ENCODE measurements around the gene TGM3. TPM values are rescaled to one million over a fixed set of nuclear protein-coding genes. Genes with fewer than 3 reads are reported as not detected.
"Not testable (repeated sequence)": the region's sequence is repeated elsewhere in the genome, so short reads cannot be mapped to it uniquely, and the experiment has no call there.

TGM3 gene, protein sequence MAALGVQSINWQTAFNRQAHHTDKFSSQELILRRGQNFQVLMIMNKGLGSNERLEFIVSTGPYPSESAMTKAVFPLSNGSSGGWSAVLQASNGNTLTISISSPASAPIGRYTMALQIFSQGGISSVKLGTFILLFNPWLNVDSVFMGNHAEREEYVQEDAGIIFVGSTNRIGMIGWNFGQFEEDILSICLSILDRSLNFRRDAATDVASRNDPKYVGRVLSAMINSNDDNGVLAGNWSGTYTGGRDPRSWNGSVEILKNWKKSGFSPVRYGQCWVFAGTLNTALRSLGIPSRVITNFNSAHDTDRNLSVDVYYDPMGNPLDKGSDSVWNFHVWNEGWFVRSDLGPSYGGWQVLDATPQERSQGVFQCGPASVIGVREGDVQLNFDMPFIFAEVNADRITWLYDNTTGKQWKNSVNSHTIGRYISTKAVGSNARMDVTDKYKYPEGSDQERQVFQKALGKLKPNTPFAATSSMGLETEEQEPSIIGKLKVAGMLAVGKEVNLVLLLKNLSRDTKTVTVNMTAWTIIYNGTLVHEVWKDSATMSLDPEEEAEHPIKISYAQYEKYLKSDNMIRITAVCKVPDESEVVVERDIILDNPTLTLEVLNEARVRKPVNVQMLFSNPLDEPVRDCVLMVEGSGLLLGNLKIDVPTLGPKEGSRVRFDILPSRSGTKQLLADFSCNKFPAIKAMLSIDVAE
- total RNA-seq = not detected in 2 replicates

DNA sequence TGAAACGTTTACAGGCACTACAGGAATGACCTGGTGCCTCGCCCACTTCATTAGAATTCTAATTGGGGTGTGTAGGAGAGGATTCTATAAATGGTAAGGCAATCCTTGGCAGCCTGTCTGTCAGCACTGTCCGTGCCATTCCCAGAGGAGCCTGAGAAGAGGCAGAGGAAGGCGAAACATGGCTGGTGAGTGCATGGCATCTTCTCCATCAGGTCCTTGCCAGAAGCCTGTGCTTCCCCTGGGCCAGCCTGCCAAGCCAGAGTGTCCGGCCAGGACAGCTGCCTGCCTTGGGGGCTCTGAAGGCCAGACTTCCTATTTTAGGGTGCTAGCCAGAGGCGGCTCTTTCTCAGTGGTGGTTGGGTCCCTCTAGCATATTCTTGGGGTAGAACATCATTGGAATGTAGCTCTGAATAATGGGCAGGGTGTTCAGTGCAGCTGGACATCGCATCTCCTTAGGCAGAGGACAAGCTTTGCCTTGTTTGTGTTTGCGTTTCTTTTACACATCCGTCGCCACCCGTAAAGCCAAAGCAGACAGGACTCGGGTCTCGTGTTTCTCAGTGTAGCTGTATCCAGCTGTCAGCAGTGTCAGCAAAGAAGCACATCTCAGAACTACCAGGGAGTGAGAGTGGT is at the start of gene TGM3:
TGM3 (plus strand) TSS at position 116 of the 630 bp plus-strand sequence; CDS start at position 179, 63 bp downstream.
- DNase-seq = no peak

DNA sequence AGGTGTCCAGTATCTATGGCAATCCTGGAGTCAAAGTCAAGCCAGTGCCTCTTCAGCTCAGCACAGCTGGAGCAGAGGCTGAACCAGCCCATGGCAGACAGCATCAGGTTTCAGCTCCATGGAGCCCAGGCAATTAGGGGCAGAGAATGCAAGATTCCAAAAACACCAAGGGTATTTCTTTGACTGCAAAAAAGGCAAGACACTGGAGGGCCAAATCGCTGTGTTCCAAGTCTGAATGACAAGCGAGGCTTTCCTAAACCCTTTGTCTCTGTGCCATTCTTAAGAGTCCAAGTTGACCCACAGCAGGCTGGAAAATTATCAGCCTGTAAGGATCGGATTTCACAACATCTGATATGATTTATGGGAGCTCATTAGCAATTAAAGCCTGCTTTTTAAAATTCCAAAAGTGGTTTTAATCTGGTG is 49.7 kb upstream of the TGM3 start:
- DNase-seq = no peak

DNA sequence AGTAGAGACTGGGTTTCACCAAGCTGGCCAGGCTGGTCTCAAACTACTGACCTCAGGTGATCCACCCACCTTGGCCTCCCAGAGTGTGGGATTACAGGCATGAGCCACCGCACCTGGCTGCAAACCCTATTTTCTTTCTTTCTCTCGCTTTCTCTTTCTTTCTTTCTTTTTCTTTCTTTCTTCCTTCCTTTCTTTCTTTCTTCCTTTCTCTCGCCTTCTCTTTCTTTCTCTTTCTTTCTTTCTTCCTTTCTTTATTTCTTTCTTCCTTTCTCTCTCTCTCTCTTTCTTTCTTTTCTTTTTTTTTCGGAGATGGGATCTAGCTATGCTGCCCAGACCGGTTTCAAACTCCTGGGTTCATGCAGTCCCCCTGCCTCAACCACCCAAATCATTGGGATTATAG is 47.0 kb upstream of the TGM3 start:
- no peak for DNase-seq

DNA sequence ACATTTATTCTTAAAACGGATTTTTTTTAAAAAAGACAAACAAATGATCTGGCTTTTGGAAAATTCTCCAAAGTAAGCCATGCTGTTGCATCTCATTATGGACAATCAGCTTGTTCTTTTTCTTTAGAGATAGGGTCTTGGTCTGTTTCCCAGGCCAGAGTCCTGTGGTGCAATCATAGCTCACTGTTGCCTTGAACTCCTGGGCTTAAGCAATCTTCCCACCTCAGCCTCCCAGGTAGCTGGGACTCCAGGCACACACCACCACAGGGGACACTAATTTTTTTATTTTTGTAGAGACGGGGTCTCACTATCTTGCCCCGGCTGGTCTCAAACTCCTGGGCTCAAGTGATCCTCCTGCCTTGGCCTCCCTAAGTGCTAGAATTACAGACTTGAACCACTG is 45.9 kb upstream of the TGM3 start:
- no peak for DNase-seq

DNA sequence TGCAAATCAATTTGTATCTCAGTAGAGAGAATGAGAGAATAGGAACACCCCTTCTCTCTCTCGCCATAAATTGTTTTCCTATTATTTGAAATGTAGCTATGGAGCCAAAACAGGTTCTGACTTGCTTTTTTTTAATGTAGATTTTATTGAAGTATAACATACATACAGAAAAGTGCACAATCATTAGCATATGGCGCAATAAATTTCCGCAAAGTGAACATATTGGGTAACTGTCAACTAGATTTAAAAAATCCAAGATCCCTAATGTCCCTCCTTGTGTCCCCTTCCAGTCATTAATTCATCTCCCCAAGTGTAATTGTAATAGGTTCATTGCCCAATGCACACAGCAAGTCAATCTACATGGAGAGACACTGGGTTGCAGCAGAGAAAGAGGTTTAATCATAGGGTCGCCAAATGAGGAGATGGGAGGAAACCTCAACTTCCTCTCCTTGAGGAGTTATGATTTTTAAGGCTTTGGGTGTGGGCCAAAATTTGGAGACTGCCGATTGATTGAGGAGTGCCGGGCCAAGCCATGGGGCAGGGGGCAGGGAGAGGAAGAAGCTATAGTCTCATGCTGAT is 43.3 kb upstream of the TGM3 start:
- DNase-seq = no peak

DNA sequence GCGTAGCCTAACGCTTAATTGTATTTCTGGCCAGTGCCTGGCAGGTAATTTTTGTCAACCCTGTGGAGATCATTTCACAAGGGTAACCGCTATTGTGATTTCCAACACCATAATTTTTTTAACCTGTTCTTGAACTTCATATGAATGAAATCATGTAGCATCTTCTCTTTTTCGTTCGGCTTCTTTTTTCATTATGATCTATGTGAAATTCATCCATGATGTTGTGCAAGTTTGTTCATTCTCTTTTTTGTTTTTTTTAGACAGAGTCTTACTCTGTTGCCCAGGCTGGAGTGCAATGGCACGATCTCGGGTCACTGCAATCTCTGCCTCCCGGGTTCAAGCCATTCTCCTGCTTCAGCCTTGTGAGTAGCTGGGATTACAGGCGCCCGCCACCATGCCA is 42.5 kb upstream of the TGM3 start:
- DNase-seq = no peak

DNA sequence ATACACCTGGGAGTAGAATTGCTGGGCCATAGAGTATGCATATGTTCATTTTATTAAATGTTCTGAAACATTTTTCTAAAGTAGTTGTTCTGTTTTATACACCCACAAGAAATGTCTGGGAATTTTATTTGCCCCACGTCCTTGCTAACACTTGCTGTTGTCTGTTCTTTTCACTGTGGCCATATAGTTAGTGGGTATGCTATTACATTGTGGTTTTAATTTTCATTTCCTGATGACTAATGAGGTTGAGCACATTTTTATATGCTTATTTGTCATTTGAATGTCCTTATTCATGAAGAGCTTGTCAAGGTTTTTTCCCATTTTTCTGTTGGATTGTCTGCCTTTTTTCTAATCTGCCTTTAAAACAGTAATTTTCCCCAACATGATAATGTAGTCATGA is 41.5 kb upstream of the TGM3 start:
- DNase-seq = no peak

DNA sequence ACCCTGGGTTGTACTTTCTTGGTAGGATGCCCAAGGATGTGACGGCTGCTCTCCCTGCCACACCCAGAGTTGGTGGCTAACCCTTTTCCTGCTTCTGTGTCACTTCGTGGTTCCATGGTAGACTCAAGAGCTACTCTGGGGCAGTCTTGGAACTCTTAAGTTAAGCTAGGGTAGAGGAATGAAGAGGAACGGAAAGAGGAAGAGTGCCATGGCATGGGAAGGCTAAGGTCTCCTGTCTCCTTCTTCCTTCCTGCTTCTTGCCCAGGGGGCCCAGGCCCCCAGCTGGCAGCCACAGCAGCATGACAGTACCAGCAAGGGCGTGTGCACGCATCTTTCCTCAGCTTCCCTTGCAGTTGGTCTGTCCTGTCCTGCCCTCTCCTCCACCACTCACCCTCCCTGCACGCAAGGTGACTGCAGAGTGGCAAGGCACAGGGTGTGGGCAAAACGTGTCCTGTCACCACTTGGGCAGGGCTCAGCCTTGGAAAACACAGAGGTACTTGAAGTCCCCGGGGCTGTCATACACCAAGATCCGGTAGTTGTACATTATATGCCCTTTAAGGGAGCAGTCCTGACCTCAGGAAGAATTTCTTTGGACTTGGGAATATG is 39.8 kb upstream of the TGM3 start:
- no peak for DNase-seq

DNA sequence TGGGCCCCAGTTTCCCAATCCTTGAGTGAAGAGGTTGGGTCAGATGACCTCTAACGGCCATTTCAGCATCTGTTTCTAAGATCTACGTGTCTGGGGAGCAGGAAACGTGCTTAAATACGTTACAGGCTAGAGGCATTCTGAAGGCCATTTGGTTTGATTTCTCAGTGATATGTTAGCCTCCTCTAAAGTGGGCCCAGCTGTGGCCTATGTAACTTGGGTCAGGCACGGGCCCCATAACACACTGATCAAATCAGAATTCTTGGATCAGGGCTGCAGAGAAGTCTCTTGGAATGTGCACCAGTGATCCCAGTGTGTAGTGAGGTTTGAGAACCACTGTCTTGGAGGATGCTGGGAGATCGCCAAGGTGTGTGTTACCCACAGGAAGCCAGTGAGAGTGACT is 36.1 kb upstream of the TGM3 start:
- DNase-seq = no peak

DNA sequence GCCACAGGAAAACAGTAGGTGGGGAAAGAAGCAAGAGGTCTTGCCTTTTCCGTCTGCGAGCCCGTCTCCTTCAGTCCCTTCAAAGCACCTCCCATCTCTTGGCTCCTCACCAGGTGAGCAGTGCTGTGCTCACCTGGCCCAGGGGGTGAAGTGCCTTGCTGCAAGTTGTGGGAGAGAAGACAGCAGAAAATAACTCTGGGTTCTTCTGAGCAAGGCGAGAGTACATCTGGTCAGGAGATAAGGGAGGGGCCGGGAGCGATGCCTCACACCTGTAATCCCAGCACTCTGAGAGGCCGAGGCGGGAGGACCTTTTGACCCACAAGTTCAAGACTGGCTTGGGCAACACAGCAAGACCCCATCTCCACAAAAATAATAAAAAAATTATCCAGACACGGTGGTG is 35.6 kb upstream of the TGM3 start:
- DNase-seq = no peak

DNA sequence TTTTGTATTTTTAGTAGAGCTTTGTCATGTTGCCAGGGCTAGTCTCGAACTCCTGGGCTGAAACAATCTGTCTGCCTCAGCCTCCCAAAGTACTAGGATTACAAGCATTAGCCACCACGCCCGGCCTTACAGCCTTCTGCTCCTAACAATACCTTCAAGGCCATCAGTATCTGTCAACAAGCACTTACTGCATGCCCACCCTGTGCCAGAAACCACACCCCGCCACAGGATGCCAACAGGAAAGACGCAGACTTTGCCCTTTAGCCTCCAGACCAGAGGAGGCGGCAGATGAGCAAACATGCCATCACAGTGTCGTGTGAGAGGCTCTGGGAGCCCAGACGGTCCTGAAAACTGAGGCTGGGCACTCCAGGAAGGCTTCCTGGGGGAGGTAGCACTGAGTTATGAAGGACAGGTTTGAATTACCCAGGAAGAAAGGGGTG is 34.7 kb upstream of the TGM3 start:
- DNase-seq = no peak

DNA sequence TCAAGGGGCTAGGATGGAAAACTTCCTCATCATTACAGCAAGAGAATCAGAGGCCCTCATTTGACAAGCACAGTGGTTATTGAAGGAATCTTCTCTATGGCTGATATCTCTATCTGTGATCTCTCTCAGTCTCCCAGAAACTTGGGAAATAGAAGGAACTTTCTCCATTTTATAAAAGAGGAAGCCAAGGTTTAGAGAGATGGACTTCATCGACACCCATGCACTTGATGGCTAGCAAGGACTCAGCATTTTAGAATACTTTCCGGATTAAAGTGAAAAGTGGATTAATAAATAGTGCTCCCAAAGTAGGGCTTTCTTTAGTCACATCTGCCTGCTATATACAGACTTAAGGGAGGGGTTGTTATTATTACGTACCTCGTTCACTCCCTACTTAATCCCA is 34.2 kb upstream of the TGM3 start:
- DNase-seq = no peak

DNA sequence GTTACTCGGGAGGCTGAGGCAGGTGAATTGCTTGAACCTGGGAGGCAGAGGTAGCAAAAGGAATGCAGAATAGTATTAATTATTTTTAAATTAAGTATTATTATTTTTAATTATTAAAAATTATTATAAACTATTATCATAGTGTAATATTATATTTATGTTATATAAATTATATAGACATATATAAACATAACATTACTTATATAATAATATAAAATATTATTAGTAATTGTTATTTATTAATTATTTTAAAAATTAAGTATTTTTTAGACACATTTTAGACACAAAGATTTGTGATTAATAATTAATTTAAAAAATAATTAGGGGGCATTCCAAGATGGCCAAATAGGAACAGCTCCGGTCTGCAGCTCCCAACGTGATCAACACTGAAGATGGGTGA is 31.7 kb upstream of the TGM3 start:
- DNase-seq = no peak

DNA sequence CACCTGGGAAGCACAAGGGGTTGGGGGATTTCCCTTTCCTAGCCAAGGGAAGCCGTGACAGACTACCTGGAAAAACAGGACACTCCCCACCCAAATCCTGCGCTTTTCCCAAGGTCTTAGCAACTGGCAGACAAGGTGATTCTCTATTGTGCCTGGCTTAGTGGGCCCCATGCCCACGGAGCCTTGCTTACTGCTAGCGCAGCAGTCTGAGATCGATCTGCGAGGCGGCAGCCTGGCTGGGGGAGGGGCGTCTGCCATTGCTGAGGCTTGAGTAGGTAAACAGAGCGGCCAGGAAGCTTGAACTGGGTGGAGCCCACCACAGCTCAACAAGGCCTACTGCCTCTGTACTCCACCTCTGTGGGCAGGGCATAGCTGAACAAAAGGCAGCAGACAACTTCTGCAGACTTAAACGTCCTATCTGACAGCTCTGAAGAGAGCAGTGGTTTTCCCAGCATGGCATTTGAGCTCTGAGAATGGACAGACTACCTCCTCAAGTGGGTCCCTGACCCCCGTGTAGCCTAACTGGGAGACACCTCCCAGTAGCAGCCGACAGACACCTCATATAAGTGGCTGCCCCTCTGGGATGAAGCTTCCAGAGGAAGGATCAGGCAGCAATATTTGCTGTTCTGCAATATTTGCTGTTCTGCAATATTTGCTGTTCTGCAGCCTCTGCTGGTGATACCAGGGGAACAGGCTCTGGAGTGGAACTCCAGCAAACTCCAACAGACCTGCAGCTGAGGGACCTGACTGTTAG is 31.0 kb upstream of the TGM3 start:
- DNase-seq = not testable (repeated sequence)

DNA sequence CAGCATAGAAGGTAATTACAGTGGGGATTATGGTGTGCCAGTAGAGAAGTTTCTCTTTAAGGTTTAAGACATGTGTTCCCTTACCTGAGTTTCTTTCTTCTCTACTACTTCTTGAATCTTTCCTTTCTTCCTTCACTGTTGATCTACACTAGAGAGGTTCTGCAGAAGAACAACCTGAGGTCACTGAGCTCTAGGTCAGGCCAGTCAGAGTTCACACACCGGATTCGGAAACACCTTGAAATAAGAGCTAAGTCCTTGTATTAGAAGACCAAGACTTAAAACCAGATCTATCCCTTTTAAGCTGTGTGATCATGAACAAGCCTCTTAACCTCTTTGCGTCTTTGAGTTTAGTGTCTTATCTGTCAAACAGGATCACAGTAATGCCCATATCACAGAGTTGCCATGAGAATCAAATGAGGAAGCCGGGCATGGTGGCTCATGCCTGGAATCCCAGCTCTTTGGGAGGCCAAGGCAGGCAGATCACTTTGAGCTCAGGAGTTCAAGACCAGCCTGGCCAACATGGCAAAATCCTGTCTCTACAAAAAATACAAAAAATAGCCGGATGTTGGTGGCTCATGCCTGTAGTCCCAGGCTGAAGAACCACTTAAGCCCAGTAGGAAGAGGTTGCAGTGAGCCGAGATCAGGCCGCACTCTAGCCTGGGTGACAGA is 22.0 kb upstream of the TGM3 start:
- no peak for DNase-seq

DNA sequence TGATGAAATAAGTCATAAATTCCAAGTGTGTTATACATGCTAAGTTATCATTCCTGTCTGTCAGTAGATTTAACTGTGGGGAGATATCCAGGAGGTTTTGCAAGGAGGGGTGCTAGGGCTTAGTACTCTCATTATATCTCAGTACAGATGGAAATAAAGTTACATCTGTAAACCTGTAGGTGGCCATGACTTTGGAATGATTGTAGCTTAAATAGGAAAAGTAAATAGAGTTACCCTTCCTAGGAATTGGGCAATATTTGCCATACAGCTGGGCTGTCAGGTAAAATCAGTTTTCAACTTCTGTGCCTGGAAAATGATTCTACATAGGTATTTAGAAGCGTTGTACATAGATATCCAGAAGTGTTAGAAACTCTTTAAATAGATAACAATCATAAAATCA is 19.8 kb upstream of the TGM3 start:
- DNase-seq = no peak

DNA sequence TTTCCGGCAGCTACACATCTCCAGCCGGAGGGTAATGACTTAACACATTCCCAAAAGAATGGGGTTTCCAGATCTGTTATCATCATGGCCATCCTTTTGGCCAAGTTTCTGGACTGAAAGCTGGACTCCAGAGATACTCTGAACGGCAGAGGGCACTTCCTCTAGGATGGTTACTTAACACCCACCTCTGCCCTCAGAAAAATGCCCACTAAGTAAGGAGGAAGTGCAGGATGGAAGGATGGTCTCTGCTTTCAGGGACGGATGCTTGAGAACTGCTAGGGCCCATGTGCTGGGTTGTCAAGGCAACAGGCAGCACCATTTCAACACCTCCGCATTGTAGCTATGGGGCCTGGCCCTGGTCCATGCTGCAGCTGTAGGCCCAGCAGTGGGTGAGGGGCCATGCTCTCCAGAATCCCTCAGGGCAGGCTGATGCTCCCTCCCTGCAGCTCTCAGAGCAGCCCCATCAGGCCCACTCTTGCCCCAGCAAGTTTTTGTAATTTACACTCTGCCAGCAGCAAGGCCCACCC is 16.5 kb upstream of the TGM3 start:
- no peak for DNase-seq

DNA sequence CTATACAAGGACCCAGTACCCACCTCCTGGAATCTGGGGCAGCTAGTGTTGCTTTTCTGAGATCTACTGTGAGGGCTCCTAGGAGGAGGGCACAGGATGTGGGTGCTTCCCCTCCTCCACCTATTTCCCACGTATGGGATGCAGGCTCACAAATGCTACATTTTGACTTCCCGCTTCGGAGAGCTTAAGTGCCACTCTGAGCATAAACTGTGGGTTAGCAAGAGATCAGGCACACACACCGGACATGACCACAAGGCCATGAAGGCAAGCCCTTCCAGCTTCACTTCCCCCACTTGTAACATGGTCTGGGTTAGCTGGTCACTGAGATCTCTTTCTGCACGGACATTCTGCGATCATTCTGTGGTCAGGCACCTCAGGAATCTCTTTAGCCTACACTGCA is 15.7 kb upstream of the TGM3 start:
- no peak for DNase-seq

DNA sequence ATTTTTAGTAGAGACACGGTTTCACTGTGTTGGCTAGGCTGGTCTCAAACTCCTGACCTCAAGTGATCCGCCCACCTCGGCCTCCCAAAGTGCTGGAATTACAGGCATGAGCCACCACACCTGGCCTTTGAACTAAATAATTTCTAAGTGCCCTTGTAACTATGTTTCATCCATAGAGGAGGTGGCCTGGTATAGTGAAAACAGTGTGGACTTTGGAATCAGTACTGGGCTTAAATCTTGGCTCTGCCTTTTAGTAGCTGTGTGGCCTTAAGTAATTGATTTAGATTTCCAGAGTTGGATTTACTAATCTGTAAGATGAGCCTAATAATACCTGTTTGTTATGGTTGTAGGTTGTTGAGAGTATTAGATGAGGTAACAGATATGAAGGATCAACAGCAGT is 14.2 kb upstream of the TGM3 start:
- no peak for DNase-seq

DNA sequence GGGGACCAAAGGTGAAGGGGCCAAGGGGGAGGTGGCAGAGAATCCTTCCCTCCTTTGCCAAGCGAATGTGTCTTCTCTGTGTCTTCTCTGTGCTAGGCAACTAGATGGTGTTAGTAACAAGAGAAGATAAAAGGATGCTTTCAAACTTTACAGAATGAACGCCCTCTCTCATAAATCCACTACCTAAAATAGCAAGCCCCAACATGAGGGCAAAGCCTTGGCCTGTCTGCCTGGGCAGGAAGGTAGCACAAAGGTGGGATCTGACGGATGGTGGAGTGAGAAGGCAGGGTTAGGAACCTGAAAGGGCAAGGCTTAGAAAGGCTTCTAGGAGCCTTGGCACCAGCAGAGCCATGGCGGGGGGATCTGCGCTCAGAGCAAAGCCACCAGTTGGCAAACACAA is 13.6 kb upstream of the TGM3 start:
- DNase-seq = no peak

DNA sequence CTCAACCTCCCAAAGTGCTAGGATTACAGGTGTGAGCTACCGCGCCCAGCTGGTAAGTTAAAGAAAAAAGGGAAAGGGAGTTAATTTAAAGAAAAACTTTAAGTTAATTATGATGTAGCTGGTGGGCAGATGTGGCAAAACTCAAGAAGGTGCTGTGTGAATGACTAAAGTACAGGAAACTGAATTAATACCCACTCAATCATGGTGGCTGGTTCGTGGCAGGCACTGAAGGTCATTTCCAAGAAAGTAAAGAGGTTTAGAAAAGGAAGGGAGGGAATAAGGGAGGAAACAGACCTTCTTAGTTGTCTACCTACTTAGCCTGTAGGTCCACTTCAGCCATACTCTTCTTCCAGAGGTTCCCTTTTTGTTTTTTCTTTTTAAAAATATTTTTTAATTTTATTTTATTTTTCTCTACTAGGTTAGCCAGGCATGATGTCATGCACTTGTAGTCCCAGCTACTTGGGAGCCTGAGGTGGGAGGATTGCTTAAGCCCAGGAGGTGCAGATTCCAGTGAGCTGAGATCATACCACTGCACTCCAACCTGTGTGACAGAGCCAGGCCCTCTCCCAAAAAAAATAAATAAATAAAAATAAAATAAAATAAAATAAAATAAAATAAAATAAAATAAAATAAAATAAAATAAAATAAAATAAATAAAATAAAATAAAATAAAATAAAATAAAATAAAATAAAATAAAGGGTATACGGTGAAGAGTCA is 11.9 kb upstream of the TGM3 start:
- no peak for DNase-seq
